HG02852 (cell line): ENCODE measurements around the gene ASB6.
A peak's percentile ranks its signal among the peaks of the same experiment; 100 is the strongest.

Experiments
- ATAC-seq: cut with Tn5 transposase; IDR thresholded peaks from one replicate; pipeline ENCODE4 v1.9.1; 2021; ENCODE audit warnings: mild to moderate bottlenecking, moderate library complexity; ENCODE audit not compliant: unreplicated experiment

The ASB6 gene

GRCh38 chr9:129641750-129642585 is at the start of gene ASB6:
ASB6 (minus strand) TSS chr9:129642151; CDS start chr9:129641999, 152 bp downstream.
- ATAC-seq, result peak; percentile 84

GRCh38 chr9:129688285-129689043 is 46.5 kb upstream of the ASB6 start:
- ATAC-seq, result no peak

- ATAC-seq, result no peak
These were observed 45.4 kb upstream of the ASB6 start for GRCh38 chr9:129687391-129687790.

GRCh38 chr9:129686736-129687135 is 44.8 kb upstream of the ASB6 start:
- ATAC-seq, result no peak

GRCh38 chr9:129685933-129686259 is 43.9 kb upstream of the ASB6 start:
- no peak for ATAC-seq

- no peak for ATAC-seq
These were observed 43.4 kb upstream of the ASB6 start for GRCh38 chr9:129685220-129685932.

- ATAC-seq, result no peak
These were observed 40.4 kb upstream of the ASB6 start for GRCh38 chr9:129682381-129682780.

GRCh38 chr9:129681924-129682323 is 40.0 kb upstream of the ASB6 start:
- ATAC-seq, result no peak

GRCh38 chr9:129679537-129679936 is 37.6 kb upstream of the ASB6 start:
- no peak for ATAC-seq

GRCh38 chr9:129678844-129679243 is 36.9 kb upstream of the ASB6 start:
- no peak for ATAC-seq

GRCh38 chr9:129677456-129677855 is 35.5 kb upstream of the ASB6 start:
- ATAC-seq, result no peak

- ATAC-seq, result no peak
These were observed 35.0 kb upstream of the ASB6 start for GRCh38 chr9:129676975-129677374.

GRCh38 chr9:129676287-129676686 is 34.3 kb upstream of the ASB6 start:
- no peak for ATAC-seq

- no peak for ATAC-seq
These were observed 33.7 kb upstream of the ASB6 start for GRCh38 chr9:129675620-129676019.

- ATAC-seq, result no peak
These were observed 32.3 kb upstream of the ASB6 start for GRCh38 chr9:129674229-129674628.

GRCh38 chr9:129673602-129674001 is 31.7 kb upstream of the ASB6 start:
- ATAC-seq, result no peak

GRCh38 chr9:129672702-129673101 is 30.8 kb upstream of the ASB6 start:
- no peak for ATAC-seq

GRCh38 chr9:129671519-129671918 is 29.6 kb upstream of the ASB6 start:
- no peak for ATAC-seq

GRCh38 chr9:129671065-129671464 is 29.1 kb upstream of the ASB6 start:
- ATAC-seq, result no peak

- ATAC-seq, result no peak
These were observed 28.0 kb upstream of the ASB6 start for GRCh38 chr9:129669946-129670345.

- no peak for ATAC-seq
These were observed 27.3 kb upstream of the ASB6 start for GRCh38 chr9:129669141-129669718.
